Left lung (tissue), 10 donors: ENCODE data around the gene DSP. TPM values are rescaled to one million over a fixed set of nuclear protein-coding genes. Genes with fewer than 3 reads are reported as not detected.

Source experiments
- ATAC-seq: fragments of 200-7000 bp; cut with Tn5 transposase; one replicate; pipeline ENCODE4 v1.9.1; 2020; ENCODE audit warnings: moderate library complexity
- DNase-seq, 4 donors: peaks; one replicate each; pipeline ENCODE4 v3.0.0-alpha.2; 2013 to 2020
- H3K27ac ChIP-seq, 2 donors: fragments of 200-600 bp; sonication (generic) in 1 of 2; one replicate each; pipeline versions ENCODE4 v1.5.0 to v1.8.0; 2020 to 2021
- H3K27me3 ChIP-seq, 2 donors: fragments of 200-600 bp; sonication (generic) in 1 of 2; one replicate each; pipeline versions ENCODE4 v1.5.0 to v1.8.0; 2020 to 2021
- H3K36me3 ChIP-seq, 2 donors: fragments of 200-600 bp; sonication (generic) in 1 of 2; one replicate each; pipeline versions ENCODE4 v1.5.0 to v1.8.0; 2020 to 2021
- H3K4me1 ChIP-seq, 2 donors: fragments of 200-600 bp; one replicate each; pipeline ENCODE4 v1.8.0; 2021
- H3K4me3 ChIP-seq, 2 donors: fragments of 200-600 bp; sonication (generic) in 1 of 2; one replicate each; pipeline versions ENCODE4 v1.5.0 to v1.8.0; 2020 to 2021; ENCODE audit warnings: mild to moderate bottlenecking in 1 of 2
- H3K9me3 ChIP-seq, 2 donors: fragments of 200-600 bp; sonication (generic) in 1 of 2; one replicate each; pipeline versions ENCODE4 v1.5.0 to v1.8.0; 2020 to 2021
- CTCF ChIP-seq, 2 donors: fragments of 200-600 bp; sonication (generic) in 1 of 2; IDR thresholded peaks; one replicate each; pipeline versions ENCODE4 v1.5.0 to v1.8.0; 2021; ENCODE audit warnings: antibody characterized with exemption in 2 of 2
- intact Hi-C, 2 donors: fragments of 100-400 bp; cut with DNase I; formaldehyde crosslinking; loops; one replicate each; pipeline versions ENCODE4 v1.11.2 to v1.14.2; 2022
- polyA plus RNA-seq, 6 donors: library from polyadenylated mRNA; unstranded; fragments of 120-200 nt; gene quantifications; one replicate each; pipeline ENCODE4 v1.2.1, GENCODE V29; 2013; ENCODE audit not compliant: insufficient read length in 6 of 6
- total RNA-seq, 2 donors: library from RNA; stranded (reverse); fragmentation: NEBNext Ultra II Directional; extraction: Animal tissue kit (Norgen Biotek cat#: 25700); gene quantifications; one replicate each; pipeline ENCODE4 v1.2.1, GENCODE V29; 2021
- donor health status: DM: no; HTN: yes; CAD: no.
- donor health status: DM: no; HTN: no; CAD: no.

Gene DSP
- total and polyA plus RNA-seq, 8 donors, result 15.1 to 75.5 (median 62.0) TPM

- H3K27ac ChIP-seq, result no peak overlapping the region
- intact Hi-C loops, result no loop called here
- TF ChIP-seq CTCF (IDR thresholded peaks at IDR 0.05), result no peak
These were observed 16.2 kb downstream of the DSP start for GRCh38 chr6:7557652-7558051.

GRCh38 chr6:7558781-7559180 is 17.3 kb downstream of the DSP start:
- no peak for TF ChIP-seq CTCF (IDR thresholded peaks at IDR 0.05)
- intact Hi-C loops, result no loop called here
- Histone ChIP-seq H3K36me3 (no peaks in the 10 kb centered on the region), H3K4me1 (peaks cover 0 to 16% of the 10 kb centered on the region in 2 donors), H3K27me3 (peaks cover 0 to 9% of the 10 kb centered on the region in 2 donors), H3K9me3 (no peaks in the 10 kb centered on the region), H3K4me3 (no peak overlapping the region), H3K27ac (no peak overlapping the region)
- ATAC-seq (no peak), DNase-seq (no peak)

More at GRCh38 chr6:7557652-7558051, 16.2 kb downstream of the DSP start:
- Histone ChIP-seq H3K4me3 (no peak overlapping the region), H3K36me3 (no peaks in the 10 kb centered on the region), H3K9me3 (no peaks in the 10 kb centered on the region), H3K4me1 (peaks cover 0 to 7% of the 10 kb centered on the region in 2 donors), H3K27me3 (peaks cover 0 to 9% of the 10 kb centered on the region in 2 donors)
- ATAC-seq, result no peak
- DNase-seq, result no peak

DNA sequence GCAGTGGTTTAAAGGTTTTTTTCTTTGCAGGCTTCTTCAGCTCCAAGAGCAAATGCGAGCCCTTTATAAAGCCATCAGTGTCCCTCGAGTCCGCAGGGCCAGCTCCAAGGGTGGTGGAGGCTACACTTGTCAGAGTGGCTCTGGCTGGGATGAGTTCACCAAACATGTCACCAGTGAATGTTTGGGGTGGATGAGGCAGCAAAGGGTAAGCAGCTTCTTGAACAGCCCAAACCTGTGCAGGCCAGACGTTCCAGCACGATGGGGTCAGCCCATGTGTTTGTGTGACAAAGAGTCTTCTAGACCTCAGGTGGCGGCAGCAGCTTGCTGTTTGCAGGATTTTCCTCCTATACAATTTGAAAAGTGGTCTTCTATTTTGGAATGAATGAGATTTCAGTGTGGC is 17.7 kb downstream of the DSP start:
- Histone ChIP-seq H3K27me3 (peaks cover 0 to 7% of the 10 kb centered on the region in 2 donors), H3K27ac (no peak overlapping the region), H3K9me3 (no peaks in the 10 kb centered on the region), H3K36me3 (no peaks in the 10 kb centered on the region), H3K4me1 (peaks cover 0 to 16% of the 10 kb centered on the region in 2 donors), H3K4me3 (no peak overlapping the region)
- intact Hi-C loops, result no loop called here
- ATAC-seq, result no peak
- DNase-seq, result no peak
- TF ChIP-seq CTCF (IDR thresholded peaks at IDR 0.05), result no peak

DNA sequence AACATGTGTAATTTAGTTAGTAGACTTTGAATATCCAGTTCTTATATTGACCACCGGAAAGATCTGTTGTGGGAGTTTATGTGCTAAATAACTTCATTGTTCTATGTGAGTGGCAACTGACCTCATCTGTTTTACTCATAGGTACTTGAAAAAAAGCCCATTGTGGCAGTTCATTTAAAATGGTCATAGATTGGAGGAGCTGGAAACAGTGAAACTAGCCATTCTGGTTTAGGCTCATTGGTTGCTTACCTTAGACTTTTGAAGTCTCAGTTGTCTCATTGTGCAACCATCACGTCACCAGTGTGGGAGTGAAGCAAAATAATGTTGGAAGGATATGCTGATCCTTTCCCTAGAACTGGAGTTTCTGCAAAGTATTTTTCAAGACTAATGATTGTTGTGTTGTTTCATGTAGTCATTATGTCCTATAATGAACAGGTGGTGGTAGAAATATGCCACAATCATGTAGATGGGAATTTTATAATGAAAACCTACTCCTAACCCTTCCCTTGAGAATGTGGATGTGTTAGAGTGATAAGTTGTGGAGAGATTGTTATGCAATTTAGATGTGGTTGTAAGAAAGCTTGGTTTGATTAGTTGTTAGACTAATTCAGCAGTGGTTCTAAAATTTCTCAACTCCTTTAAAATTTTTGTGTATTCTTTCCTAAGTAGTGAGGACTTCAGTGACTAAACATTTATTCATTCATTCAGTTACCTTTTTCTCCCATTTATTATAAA is 18.3 kb downstream of the DSP start:
- intact Hi-C loops, result no loop called here
- no peaks in the 10 kb centered on the region for H3K36me3 ChIP-seq

More for the DNA sequence above, 18.3 kb downstream of the DSP start:
- no peak for ATAC-seq
- Histone ChIP-seq H3K27ac (no peak overlapping the region), H3K4me1 (peaks cover 0 to 16% of the 10 kb centered on the region in 2 donors), H3K4me3 (no peak overlapping the region), H3K9me3 (no peaks in the 10 kb centered on the region), H3K27me3 (peaks cover 0 to 4% of the 10 kb centered on the region in 2 donors)
- peak in 1 of 4 donors; percentile 18 for DNase-seq
- TF ChIP-seq CTCF (IDR thresholded peaks at IDR 0.05), result no peak
